PC-3 (cell line): ENCODE measurements around the gene SLC5A6. TPM values are rescaled to one million over a fixed set of nuclear protein-coding genes. Genes with fewer than 3 reads are reported as not detected.

ENCODE experiments used
- ATAC-seq: fragments of 200-7000 bp; cut with Tn5 transposase; 2 replicates; pipeline ENCODE4 v1.9.1; 2020; ENCODE audit warnings: mild to moderate bottlenecking, moderate library complexity
- BruUV-seq: library from RNA; stranded (reverse); fragments of 400-500 nt; replicated peaks from 2 replicates; lab custom pipeline; 2021; lab: Mats Ljungman, UMichigan
- CTCF ChIA-PET: fragments of 300-600 bp; sonication (Branson Sonifier 250); formaldehyde crosslinking; loops from one replicate; lab custom pipeline; 2022; ENCODE audit warnings: antibody characterized with exemption; lab: Charles Lee
- POLR2A ChIA-PET: fragments of 300-600 bp; sonication (Branson Sonifier 250); formaldehyde crosslinking; loops from one replicate; lab custom pipeline; 2022; ENCODE audit warnings: antibody characterized with exemption; ENCODE audit not compliant: unreplicated experiment; lab: Charles Lee
- DNase-seq: peaks from one replicate; pipeline ENCODE4 v3.0.0-alpha.2; 2015
- H2AFZ ChIP-seq: fragments of 300-600 bp; sonication (generic); 2 replicates; pipeline ENCODE4 v1.6.0; 2016; ENCODE audit warnings: antibody characterized with exemption, low read length
- H3F3A ChIP-seq: fragments of 300-600 bp; sonication (generic); one replicate; pipeline ENCODE4 v1.6.0; 2017; ENCODE audit warnings: antibody characterized with exemption, low read length, control low read depth, mild to moderate bottlenecking; ENCODE audit not compliant: unreplicated experiment
- H3K27ac ChIP-seq: fragments of 300-600 bp; sonication (generic); 2 replicates; pipeline ENCODE4 v1.5.1; 2016; ENCODE audit warnings: mild to moderate bottlenecking, low read length
- H3K27me3 ChIP-seq: fragments of 300-600 bp; sonication (generic); 2 replicates; pipeline ENCODE4 v1.6.1; 2016; ENCODE audit warnings: low read length, mixed read lengths
- H3K36me3 ChIP-seq: fragments of 300-600 bp; sonication (generic); 2 replicates; pipeline ENCODE4 v1.6.1; 2016; ENCODE audit warnings: low read depth, mixed run types, low read length, mixed read lengths
- H3K4me1 ChIP-seq: fragments of 300-600 bp; sonication (generic); 2 replicates; pipeline ENCODE4 v1.5.1; 2016; ENCODE audit warnings: low read length; ENCODE audit not compliant: insufficient read depth
- H3K4me2 ChIP-seq: fragments of 300-600 bp; sonication (generic); 2 replicates; pipeline ENCODE4 v1.6.0; 2016; ENCODE audit warnings: low read length
- H3K4me3 ChIP-seq: fragments of 300-600 bp; sonication (generic); 2 replicates; pipeline ENCODE4 v1.5.1; 2016; ENCODE audit warnings: mild to moderate bottlenecking, low read length, mixed read lengths
- H3K79me2 ChIP-seq: fragments of 300-600 bp; sonication (generic); 2 replicates; pipeline ENCODE4 v1.6.1; 2017; ENCODE audit warnings: low read length, mixed read lengths
- H3K9ac ChIP-seq: fragments of 300-600 bp; sonication (generic); 2 replicates; pipeline ENCODE4 v1.6.0; 2016; ENCODE audit warnings: mild to moderate bottlenecking, low read length
- H3K9me2 ChIP-seq: fragments of 300-600 bp; sonication (generic); replicated peaks from 2 replicates; pipeline ENCODE4 v1.6.1; 2016; ENCODE audit warnings: mixed run types, low read length, mixed read lengths
- H3K9me3 ChIP-seq: fragments of 300-600 bp; sonication (generic); 2 replicates; pipeline ENCODE4 v1.6.1; 2016; ENCODE audit warnings: low read length, mixed read lengths
- H4K20me1 ChIP-seq: fragments of 300-600 bp; sonication (generic); 2 replicates; pipeline ENCODE4 v1.6.1; 2016; ENCODE audit warnings: low read length, mixed read lengths
- CTCF ChIP-seq: fragments of 300-600 bp; sonication (generic); conservative IDR thresholded peaks from 2 replicates; pipeline ENCODE4 v1.5.1; 2017; ENCODE audit warnings: antibody characterized with exemption, low read depth, mild to moderate bottlenecking, low read length
- EZH2 ChIP-seq: fragments of 300-600 bp; sonication (generic); IDR thresholded peaks from one replicate; pipeline ENCODE4 v1.6.1; 2017; ENCODE audit warnings: antibody characterized with exemption, mild to moderate bottlenecking, low read length; ENCODE audit not compliant: unreplicated experiment
- EZH2phosphoT487 ChIP-seq: fragments of 300-600 bp; sonication (generic); IDR thresholded peaks from 2 replicates; pipeline ENCODE4 v1.6.1; 2018; ENCODE audit warnings: mild to moderate bottlenecking, antibody characterized with exemption, low read length, borderline replicate concordance
- intact Hi-C: fragments of 100-400 bp; cut with micrococcal nuclease; formaldehyde crosslinking; loops from 2 replicates; pipeline ENCODE4 v1.9.0; 2023
- total RNA-seq: library from RNA; depleted of rRNA; stranded (reverse); fragments of >200 nt; gene quantifications from 2 replicates; pipeline ENCODE4 v1.2.3, GENCODE V29; 2014

The SLC5A6 gene
- total RNA-seq, 1 experiment from 2014 or later, result 48.1 TPM

- Histone ChIP-seq H3K36me3 (peaks cover 75% of the 10 kb centered on the region), H3K79me2 (no peaks in the 10 kb centered on the region), H3F3A (no peaks in the 10 kb centered on the region), H3K4me2 (no peak overlapping the region), H3K9me2 (no peaks in the 10 kb centered on the region), H4K20me1 (no peaks in the 10 kb centered on the region), H3K4me1 (no peaks in the 10 kb centered on the region), H2AFZ (no peak overlapping the region), H3K9ac (no peak overlapping the region), H3K27ac (no peak overlapping the region), H3K9me3 (no peaks in the 10 kb centered on the region), H3K4me3 (no peak overlapping the region), H3K27me3 (no peaks in the 10 kb centered on the region)
- DNase-seq, result no peak
- no peak for ATAC-seq
- ChIA-PET POLR2A (no interaction called here), CTCF (no interaction called here)
- intact Hi-C loops, result no loop called here
- TSS peak; percentile 23 for BruUV-seq
- TF ChIP-seq EZH2phosphoT487, result no peak
- TF ChIP-seq CTCF, result no peak
- no peak for TF ChIP-seq EZH2
Measured at GRCh38 chr2:27233341-27233740, 21.3 kb upstream of the SLC5A6 start.

GRCh38 chr2:27231921-27232320 lies 19.9 kb upstream of the SLC5A6 start:
- Histone ChIP-seq H3K9me2 (no peaks in the 10 kb centered on the region), H3K27ac (no peak overlapping the region), H3K4me2 (no peak overlapping the region), H2AFZ (no peak overlapping the region), H3K27me3 (no peaks in the 10 kb centered on the region), H3K9me3 (no peaks in the 10 kb centered on the region), H3K4me3 (no peak overlapping the region), H3F3A (no peaks in the 10 kb centered on the region), H3K36me3 (peaks cover 76% of the 10 kb centered on the region), H3K9ac (no peak overlapping the region), H4K20me1 (0 out of 2 replicates have a peak, but pooled peaks cover 3% of the 10 kb centered on the region), H3K4me1 (no peaks in the 10 kb centered on the region), H3K79me2 (no peaks in the 10 kb centered on the region)
- ATAC-seq, result no peak
- BruUV-seq, result no TSS peak
- intact Hi-C loops, result no loop called here
- POLR2A ChIA-PET, result no interaction called here
- no peak for DNase-seq
- TF ChIP-seq EZH2phosphoT487 (no peak), CTCF (no peak), EZH2 (no peak)
- CTCF ChIA-PET, result no interaction called here

DNA sequence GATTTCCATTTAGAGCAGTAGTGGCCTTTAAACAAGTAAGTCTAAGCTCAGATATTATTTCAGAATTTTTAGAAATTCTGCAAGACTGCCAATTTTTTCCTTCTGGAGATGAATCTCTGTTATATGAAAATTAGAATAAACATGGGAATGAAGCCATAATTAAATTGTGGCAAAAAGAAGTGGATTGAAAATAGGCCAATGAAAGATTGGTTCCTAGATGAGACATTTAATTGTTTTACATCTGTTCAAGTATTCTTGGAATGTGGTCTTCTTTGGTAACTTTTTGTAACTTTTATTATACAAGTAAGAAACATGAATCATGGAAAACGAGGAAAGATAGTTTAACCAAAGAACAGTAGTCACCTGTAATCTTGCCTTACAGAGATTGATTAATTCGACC lies 15.4 kb upstream of the SLC5A6 start:
- Histone ChIP-seq H3K27ac (no peak overlapping the region), H2AFZ (no peak overlapping the region), H3K9me3 (no peaks in the 10 kb centered on the region), H3K79me2 (no peaks in the 10 kb centered on the region), H3K27me3 (no peaks in the 10 kb centered on the region), H3K4me1 (no peaks in the 10 kb centered on the region), H3K9me2 (no peaks in the 10 kb centered on the region), H4K20me1 (0 out of 2 replicates have a peak, but pooled peaks cover 3% of the 10 kb centered on the region), H3K9ac (no peak overlapping the region), H3K4me2 (no peak overlapping the region), H3K36me3 (peaks cover 71% of the 10 kb centered on the region), H3K4me3 (no peak overlapping the region), H3F3A (no peaks in the 10 kb centered on the region)
- TF ChIP-seq EZH2 (no peak), EZH2phosphoT487 (no peak), CTCF (no peak)
- ChIA-PET CTCF (no interaction called here), POLR2A (no interaction called here)
- BruUV-seq, result no TSS peak
- intact Hi-C loops, result no loop called here
- ATAC-seq, result no peak
- DNase-seq, result no peak
